Mesendoderm (in vitro differentiated cells): ENCODE data around the gene MOB3A.

Experiments used
- DNase-seq: peaks from one replicate; pipeline ENCODE4 v3.0.0; 2013
- H2AK5ac ChIP-seq: 2 replicates; pipeline ENCODE4 v1.6.1; 2013; ENCODE audit warnings: low read length, inconsistent platforms
- H2BK120ac ChIP-seq: 2 replicates; pipeline ENCODE4 v1.6.1; 2013; ENCODE audit warnings: low read depth, mild to moderate bottlenecking, low read length, moderate library complexity, mixed read lengths
- H2BK15ac ChIP-seq: replicated peaks from 2 replicates; pipeline ENCODE4 v1.6.1; 2013; ENCODE audit warnings: low read depth, mild to moderate bottlenecking, moderate library complexity
- H2BK5ac ChIP-seq: 2 replicates; pipeline ENCODE4 v1.6.1; 2013; ENCODE audit warnings: low read length, inconsistent platforms
- H3K18ac ChIP-seq: 2 replicates; pipeline ENCODE4 v1.6.1; 2013; ENCODE audit warnings: mild to moderate bottlenecking, low read length, mixed read lengths
- H3K23ac ChIP-seq: one replicate; pipeline ENCODE4 v1.6.1; 2013; ENCODE audit warnings: low read length
- H3K27ac ChIP-seq: 2 replicates; pipeline ENCODE4 v1.5.1; 2013; ENCODE audit warnings: low read depth, mild to moderate bottlenecking, inconsistent platforms, low read length, moderate library complexity
- H3K27me3 ChIP-seq: 2 replicates; pipeline ENCODE4 v1.6.1; 2013; ENCODE audit warnings: low read length, control low read depth, mild to moderate bottlenecking, inconsistent platforms; ENCODE audit not compliant: insufficient read depth, poor library complexity
- H3K36me3 ChIP-seq: 2 replicates; pipeline ENCODE4 v1.6.1; 2013; ENCODE audit warnings: low read length, inconsistent platforms; ENCODE audit not compliant: control insufficient read depth, insufficient read depth
- H3K4ac ChIP-seq: one replicate; pipeline ENCODE4 v1.6.1; 2013; ENCODE audit warnings: low read depth, mild to moderate bottlenecking, low read length, moderate library complexity
- H3K4me1 ChIP-seq: 2 replicates; pipeline ENCODE4 v1.6.1; 2013; ENCODE audit warnings: low read depth, low read length, inconsistent platforms; ENCODE audit not compliant: control insufficient read depth
- H3K4me2 ChIP-seq: 2 replicates; pipeline ENCODE4 v1.6.1; 2013; ENCODE audit warnings: low read length
- H3K4me3 ChIP-seq: 2 replicates; pipeline ENCODE4 v1.5.1; 2013; ENCODE audit warnings: mild to moderate bottlenecking, low read length
- H3K56ac ChIP-seq: one replicate; pipeline ENCODE4 v1.6.1; 2013; ENCODE audit warnings: low read length
- H3K79me1 ChIP-seq: 2 replicates; pipeline ENCODE4 v1.6.1; 2013; ENCODE audit warnings: low read length, inconsistent platforms
- H3K79me2 ChIP-seq: 2 replicates; pipeline ENCODE4 v1.6.1; 2013; ENCODE audit warnings: mild to moderate bottlenecking, low read length; ENCODE audit not compliant: control insufficient read depth, insufficient read depth
- H3K9ac ChIP-seq: 2 replicates; pipeline ENCODE4 v1.6.1; 2013; ENCODE audit warnings: low read length, inconsistent platforms
- H4K5ac ChIP-seq: one replicate; pipeline ENCODE4 v1.6.1; 2013; ENCODE audit warnings: low read length
- H4K8ac ChIP-seq: one replicate; pipeline ENCODE4 v1.6.1; 2013; ENCODE audit warnings: low read depth, mild to moderate bottlenecking, control low read depth, low read length, moderate library complexity
- WGBS: extraction: QIAGEN DNeasy Blood & Tissue Kit; methylation state at CpG from one replicate; pipeline ENCODE4 v1.1.7; 2013; ENCODE audit warnings: low lambda C conversion rate, missing lambda C conversion rate; ENCODE audit not compliant: insufficient coverage; ENCODE audit errors: extremely low coverage; 5-methylcytosine and 5-hydroxymethylcytosine counted together

MOB3A gene

DNA sequence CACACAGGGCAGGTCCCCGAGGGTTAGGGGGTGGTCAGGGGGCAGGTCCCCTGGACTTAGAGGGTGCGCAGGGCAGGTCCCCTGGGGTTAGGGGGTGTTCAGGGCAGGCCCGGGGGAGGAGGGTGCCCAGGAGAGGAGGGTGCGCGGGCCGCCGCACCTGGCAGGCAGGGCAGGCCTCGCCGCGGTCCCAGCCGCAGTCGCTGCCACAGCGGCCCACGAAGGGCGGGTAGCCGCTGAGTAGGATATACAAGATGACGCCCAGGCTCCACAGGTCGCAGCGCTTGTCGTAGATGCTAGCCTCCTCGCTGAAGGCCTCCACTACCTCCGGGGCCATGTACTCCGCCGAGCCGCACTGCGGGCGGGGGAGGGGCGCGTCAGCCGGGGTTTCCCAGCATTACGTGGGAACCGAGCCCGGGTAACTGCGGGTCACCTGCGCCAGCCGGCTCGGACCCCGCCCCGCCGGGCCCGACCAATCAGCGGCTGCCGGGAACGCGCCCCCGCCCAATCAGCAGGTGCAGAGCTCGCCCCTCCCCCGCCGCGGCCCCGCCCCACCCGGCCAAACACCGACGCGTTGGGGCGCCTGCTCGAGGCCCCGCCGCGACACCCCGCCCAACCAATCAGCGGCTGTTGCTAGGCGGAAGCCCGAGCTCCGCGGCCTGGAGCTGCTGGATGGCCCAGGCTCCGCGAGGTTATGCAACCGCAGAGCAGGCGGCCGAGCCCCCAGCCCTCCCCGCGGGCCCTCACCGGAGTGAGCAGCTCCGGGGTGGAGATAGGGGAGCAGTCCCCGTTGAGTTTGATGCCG, 54.2 kb downstream of the MOB3A start:
- Histone ChIP-seq H3K79me2 (no peaks in the 10 kb centered on the region), H3K4ac (no peak overlapping the region), H2BK120ac (no peak overlapping the region), H2BK15ac (no peak overlapping the region), H3K18ac (peak overlapping the region; percentile 31), H3K23ac (no peak overlapping the region), H3K27me3 (no peaks in the 10 kb centered on the region), H3K9ac (peak overlapping the region; percentile 66), H4K5ac (no peak overlapping the region), H3K4me2 (peak overlapping the region; percentile 40), H3K27ac (peak overlapping the region; percentile 13), H2AK5ac (no peak overlapping the region), H2BK5ac (no peak overlapping the region), H3K4me1 (peaks cover 2% of the 10 kb centered on the region), H3K4me3 (no peak overlapping the region), H3K79me1 (peaks cover 4% of the 10 kb centered on the region), H3K36me3 (peaks cover 11% of the 10 kb centered on the region), H3K56ac (peak overlapping the region; percentile 95), H4K8ac (no peak overlapping the region)
- peak; percentile 98 for DNase-seq
- WGBS = no CpG with 5 or more reads among the region's 77 CpGs

DNA sequence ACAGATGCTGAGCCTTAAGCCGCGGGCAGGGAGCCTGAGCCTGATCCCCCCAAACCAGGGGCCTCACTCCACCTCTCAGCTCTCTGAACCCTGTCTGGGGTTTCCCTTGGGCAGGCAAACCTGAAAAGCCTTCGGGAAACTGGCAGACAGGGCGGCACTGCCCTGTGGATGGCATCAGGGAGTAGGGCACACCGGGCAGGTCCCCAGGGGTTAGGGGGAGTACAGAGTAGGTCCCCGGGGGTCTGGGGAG, 54.8 kb downstream of the MOB3A start:
- no peaks in the 10 kb centered on the region for H3K27me3 ChIP-seq
- no peak overlapping the region for H4K8ac ChIP-seq
- no CpG with 5 or more reads among the region's 6 CpGs for WGBS
- no peak overlapping the region for H3K27ac ChIP-seq
- H2AK5ac ChIP-seq = no peak overlapping the region
- peaks cover 2% of the 10 kb centered on the region for H3K4me1 ChIP-seq
- no peak overlapping the region for H2BK15ac ChIP-seq
- peaks cover 2% of the 10 kb centered on the region for H3K79me1 ChIP-seq
- no peaks in the 10 kb centered on the region for H3K79me2 ChIP-seq
- no peak for DNase-seq
- no peak overlapping the region for H3K4me2 ChIP-seq
- H3K9ac ChIP-seq = peak overlapping the region; percentile 66
- no peak overlapping the region for H2BK120ac ChIP-seq
- H4K5ac ChIP-seq = no peak overlapping the region
- H3K4me3 ChIP-seq = no peak overlapping the region
- no peak overlapping the region for H3K4ac ChIP-seq
- peak overlapping the region; percentile 95 for H3K56ac ChIP-seq
- H3K36me3 ChIP-seq = peaks cover 11% of the 10 kb centered on the region
- no peak overlapping the region for H3K18ac ChIP-seq
- no peak overlapping the region for H2BK5ac ChIP-seq
- no peak overlapping the region for H3K23ac ChIP-seq

DNA sequence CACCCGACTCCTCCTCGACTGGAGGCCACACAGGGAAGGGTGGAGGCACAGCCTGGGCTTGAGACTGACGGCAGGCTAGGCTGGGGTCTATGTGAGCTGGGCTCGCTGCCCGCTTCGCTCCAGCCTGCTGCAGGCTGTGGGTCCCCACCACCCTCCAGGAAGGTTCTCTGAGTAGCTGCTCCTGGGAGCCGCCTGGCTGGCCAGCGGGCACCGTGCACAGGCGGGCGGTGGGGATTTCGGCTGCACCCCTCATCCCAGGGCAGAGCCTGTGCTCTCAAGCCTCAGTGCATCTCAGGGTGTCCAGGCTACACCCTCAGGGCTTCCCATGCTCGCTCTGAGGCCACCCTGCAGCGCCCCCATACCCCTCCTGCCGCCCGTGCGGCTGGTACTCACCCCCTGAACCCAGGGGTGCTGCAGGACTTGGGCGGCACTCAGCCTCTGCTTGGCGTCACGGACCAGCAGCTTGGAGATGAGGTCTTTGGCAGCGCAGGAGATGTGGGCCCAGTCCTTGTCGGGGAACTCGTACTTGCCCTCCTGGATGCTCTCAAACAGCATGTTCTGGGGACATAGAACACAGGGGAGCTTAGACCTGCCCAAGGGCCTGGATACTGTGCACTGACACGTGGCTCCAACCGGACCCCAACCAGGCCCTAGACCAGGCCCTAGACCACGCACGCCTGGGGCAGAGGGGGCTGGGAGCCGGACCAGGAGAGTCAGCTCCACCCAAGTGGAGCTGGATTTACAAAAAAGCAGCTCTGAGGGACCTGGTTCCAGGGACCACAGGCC, 55.3 kb downstream of the MOB3A start:
- Histone ChIP-seq H3K23ac (no peak overlapping the region), H3K18ac (no peak overlapping the region), H4K8ac (no peak overlapping the region), H3K27ac (no peak overlapping the region), H2AK5ac (no peak overlapping the region), H3K4me2 (no peak overlapping the region), H3K4me1 (peaks cover 2% of the 10 kb centered on the region), H3K79me1 (peaks cover 2% of the 10 kb centered on the region), H3K56ac (no peak overlapping the region), H3K9ac (no peak overlapping the region), H3K79me2 (no peaks in the 10 kb centered on the region), H3K36me3 (peaks cover 11% of the 10 kb centered on the region), H3K4ac (no peak overlapping the region), H3K27me3 (no peaks in the 10 kb centered on the region), H4K5ac (no peak overlapping the region), H3K4me3 (no peak overlapping the region), H2BK15ac (no peak overlapping the region), H2BK120ac (no peak overlapping the region), H2BK5ac (no peak overlapping the region)
- WGBS = no CpG with 5 or more reads among the region's 28 CpGs
- no peak for DNase-seq

DNA sequence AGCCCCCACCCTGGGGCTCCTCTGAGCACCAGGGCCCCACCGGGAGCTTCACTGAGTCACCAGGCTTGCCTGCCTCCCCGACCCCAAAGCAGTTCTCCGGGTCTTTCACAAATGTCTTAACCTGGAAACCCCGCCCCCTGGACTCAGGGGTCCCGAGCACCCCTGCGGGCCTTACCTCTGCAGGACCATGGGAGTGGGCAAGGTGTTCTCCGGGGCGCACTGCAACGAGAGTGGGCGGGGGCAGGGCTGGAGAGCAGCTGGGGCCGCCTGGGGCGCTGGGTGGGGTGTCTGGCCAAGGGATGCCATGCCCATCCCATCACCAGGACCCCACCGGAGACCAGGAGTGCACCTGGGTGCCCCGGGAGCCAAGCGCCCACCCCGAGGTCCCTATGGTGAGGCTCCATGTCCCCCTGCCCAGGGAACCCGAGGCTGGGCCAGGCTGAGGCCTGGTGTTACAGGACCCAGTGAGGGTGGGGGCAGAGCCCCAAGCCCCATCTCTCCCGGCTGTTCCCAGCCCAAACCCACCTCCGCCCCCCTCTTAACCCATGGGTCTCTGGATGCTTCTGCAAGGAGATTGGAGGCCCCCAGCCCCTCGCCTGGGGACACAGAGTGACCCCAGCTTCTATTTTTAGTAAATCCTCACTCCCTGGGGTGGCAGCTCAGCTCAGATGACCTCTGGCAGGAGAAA, 56.0 kb downstream of the MOB3A start:
- no peak overlapping the region for H2BK5ac ChIP-seq
- no CpG with 5 or more reads among the region's 20 CpGs for WGBS
- H3K4me2 ChIP-seq = no peak overlapping the region
- no peak for DNase-seq
- H3K4ac ChIP-seq = no peak overlapping the region
- H3K36me3 ChIP-seq = peaks cover 11% of the 10 kb centered on the region
- H3K56ac ChIP-seq = no peak overlapping the region
- H2BK15ac ChIP-seq = no peak overlapping the region
- no peaks in the 10 kb centered on the region for H3K79me2 ChIP-seq
- H3K79me1 ChIP-seq = peaks cover 2% of the 10 kb centered on the region
- no peak overlapping the region for H4K5ac ChIP-seq
- no peak overlapping the region for H2BK120ac ChIP-seq
- H3K27me3 ChIP-seq = no peaks in the 10 kb centered on the region
- H4K8ac ChIP-seq = no peak overlapping the region
- no peak overlapping the region for H3K23ac ChIP-seq
- no peak overlapping the region for H3K4me3 ChIP-seq
- no peak overlapping the region for H3K27ac ChIP-seq
- no peak overlapping the region for H2AK5ac ChIP-seq
- H3K18ac ChIP-seq = no peak overlapping the region
- H3K4me1 ChIP-seq = peaks cover 2% of the 10 kb centered on the region
- no peak overlapping the region for H3K9ac ChIP-seq

DNA sequence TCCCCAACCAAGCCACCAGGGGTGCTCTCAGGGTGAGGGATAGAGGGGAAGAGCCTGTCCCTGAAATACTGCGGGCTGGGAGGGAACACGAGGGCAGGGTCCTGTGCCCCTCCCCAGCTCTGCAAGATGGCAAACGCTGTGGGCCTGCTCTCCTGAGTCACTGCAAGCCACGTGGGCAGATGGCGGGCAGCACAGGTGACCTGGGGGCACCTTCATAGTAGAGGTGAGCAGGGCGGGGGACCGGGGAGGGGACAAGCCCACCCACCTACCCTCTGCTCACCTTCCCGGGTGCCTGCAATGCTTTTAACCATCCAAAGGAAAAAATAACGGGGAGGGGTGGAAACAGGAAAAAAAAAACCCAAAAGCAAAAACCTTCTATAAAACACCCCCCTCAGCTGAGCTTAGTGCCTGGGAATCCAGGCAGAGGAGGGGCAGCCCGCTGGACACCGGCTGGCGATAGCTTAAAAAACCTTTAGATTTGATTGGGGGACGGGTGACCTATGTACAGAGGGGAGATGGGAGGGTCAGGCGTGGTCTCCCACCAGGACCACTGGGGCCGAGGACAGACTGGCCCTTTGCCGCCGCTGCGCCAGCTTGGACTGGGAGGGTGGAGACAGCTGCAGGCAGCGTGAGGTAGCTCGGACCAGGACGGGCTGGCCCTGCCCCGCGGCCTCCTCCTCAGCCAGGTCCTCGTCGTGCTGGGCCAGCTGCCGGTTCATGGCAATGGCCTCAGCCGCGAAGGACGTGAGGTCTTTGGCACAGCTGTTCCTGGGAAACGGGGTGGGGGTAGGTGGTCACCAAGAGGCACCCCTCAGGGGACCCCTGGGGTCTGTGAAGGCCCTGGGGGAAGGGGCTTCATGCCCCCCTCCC, 56.8 kb downstream of the MOB3A start:
- no peak overlapping the region for H4K8ac ChIP-seq
- H3K23ac ChIP-seq = no peak overlapping the region
- H3K79me2 ChIP-seq = no peaks in the 10 kb centered on the region
- H4K5ac ChIP-seq = no peak overlapping the region
- peaks cover 2% of the 10 kb centered on the region for H3K79me1 ChIP-seq
- H3K27ac ChIP-seq = no peak overlapping the region
- H3K36me3 ChIP-seq = peaks cover 11% of the 10 kb centered on the region
- no CpG with 5 or more reads among the region's 30 CpGs for WGBS
- no peak overlapping the region for H2BK120ac ChIP-seq
- no peak overlapping the region for H2BK5ac ChIP-seq
- H3K9ac ChIP-seq = no peak overlapping the region
- H2BK15ac ChIP-seq = no peak overlapping the region
- no peak overlapping the region for H3K56ac ChIP-seq
- H3K4me2 ChIP-seq = no peak overlapping the region
- no peaks in the 10 kb centered on the region for H3K27me3 ChIP-seq
- H3K4me3 ChIP-seq = no peak overlapping the region
- DNase-seq = no peak
- no peak overlapping the region for H3K4ac ChIP-seq
- H2AK5ac ChIP-seq = no peak overlapping the region
- peaks cover 2% of the 10 kb centered on the region for H3K4me1 ChIP-seq
- H3K18ac ChIP-seq = no peak overlapping the region
